ENCODE results near the gene UBA7.

The UBA7 gene

DNA sequence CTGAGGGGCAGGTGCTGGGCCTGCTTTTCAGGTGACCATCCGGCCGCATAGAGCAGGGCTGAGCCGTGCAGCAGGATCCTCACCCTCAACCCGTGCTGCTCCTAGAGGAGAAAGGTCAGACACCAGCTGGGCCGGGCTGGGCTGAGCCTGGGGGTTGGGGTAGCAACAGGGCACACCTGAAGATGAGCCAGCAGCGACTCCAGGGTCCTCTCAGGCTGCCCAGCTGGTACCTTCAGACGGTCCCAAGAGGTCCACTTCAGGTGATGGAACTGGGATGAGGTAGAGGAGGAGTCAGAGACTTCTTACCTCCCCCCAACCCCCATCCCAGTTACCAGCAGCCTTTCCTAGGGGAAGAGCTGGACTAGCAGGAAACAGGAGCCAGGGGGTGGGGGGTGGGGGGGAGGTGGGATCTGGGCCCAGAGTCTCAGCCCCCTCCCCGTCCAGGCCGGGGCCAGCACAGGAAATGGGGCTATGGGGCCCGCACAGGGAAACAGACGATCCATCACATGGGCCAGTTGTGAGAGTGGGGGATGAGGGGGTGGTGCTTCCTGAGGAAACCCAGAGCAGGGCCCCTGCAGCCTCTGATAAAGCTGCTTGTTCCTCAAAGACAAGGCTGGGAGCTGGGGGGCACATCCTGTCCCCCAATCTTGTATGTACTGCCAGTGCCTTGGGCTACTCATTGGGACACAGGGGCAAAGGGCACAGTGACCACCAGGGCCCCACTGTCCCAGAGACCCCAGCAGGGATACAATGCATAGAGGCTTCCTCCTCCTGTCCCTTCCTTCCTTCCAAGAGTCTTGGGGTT, 7.7 kb downstream of the UBA7 start:
- no peak for DNase-seq (ENCODE audit: low spot score)

GRCh38 chr3:49805367-49805782, 8.4 kb downstream of the UBA7 start:
- DNase-seq (ENCODE audit: low spot score), result no peak

DNA sequence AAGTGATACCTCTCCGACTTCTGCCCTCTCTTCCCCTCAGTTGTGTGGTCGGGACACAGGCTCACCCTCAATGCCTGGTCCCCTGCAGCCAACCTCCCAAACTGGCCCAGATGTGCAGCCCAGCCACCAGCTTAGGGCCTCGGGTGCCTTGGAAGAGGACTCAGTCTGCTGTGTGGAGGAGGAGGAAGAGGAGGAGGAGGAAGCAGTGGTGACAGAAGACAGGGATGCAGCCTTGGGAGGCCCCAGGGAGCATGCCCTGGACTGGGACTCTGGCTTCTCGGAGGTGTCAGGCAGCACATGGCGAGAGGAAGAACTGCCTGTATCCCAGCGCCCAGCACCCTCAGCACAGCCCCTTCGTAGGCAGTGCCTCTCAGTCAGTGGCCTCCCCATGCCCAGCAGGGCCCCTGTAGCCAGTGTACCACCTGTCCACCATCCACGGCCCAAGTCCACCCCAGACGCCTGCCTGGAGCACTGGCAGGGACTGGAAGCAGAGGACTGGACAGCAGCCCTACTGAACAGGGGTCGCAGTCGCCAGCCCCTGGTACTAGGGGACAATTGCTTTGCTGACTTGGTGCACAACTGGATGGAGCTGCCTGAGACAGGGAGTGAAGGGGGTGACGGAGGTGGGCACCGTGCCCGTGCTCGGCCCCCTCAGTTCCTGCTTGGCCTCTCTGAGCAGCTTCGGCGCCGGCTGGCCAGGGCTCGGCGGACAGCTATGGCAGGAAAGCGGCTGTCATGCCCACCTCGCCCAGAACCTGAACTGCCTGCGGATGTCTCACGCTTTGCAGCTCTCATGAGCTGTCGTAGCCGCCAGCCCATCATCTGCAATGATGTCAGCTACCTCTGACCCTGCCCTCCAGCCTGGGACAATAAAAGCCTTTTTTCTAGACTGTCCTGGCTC, 9.4 kb downstream of the UBA7 start:
- no peak for DNase-seq (ENCODE audit: low spot score)

GRCh38 chr3:49803465-49804140, 10.2 kb downstream of the UBA7 start:
- peak; percentile 31 for DNase-seq (ENCODE audit: low spot score)

DNA sequence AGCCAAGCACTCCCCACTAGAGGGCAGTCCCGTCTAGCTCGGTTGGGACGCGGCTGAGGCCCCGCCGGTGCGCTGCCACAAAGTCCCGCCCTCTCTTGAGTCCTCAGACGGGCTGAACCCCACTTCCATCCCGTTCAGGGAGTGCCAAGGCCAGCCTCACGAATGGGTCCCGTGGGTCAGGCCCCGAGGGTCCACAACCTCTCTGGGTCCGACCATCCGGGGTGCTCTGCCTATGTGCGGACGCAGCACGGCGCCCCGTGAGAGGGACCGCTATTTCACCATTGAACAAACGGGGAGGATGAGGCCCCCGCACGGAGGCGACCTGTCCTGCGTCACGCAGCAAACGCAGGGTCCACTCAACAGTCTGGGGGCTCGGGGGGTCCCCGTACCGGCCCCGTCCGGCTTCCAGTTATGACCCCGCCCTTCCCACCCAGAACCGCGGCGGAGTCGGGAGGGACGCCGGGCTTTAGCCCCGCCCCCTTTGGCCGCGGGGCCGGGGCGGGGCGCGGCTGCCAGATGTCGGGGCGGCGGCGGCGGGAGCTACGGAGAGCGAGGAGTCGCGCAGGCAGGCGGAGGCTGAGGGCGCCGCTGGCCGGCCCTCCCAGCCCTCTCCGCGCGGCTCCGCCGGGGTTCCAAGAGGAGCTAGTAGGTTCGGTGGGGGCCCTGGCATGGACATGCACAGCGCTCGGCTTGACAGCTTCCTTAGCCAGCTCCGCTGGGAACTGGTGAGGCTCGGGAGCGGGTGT, 10.9 kb downstream of the UBA7 start, which contains the start of gene INKA1:
Gene INKA1, plus strand, starts transcription at position 543 of the 746 bp plus-strand sequence. Its CDS starts 132 bp downstream, at position 675.
- peak; percentile 84 for DNase-seq (ENCODE audit: low spot score)

- DNase-seq (ENCODE audit: low spot score), result no peak
Measured at GRCh38 chr3:49801160-49801559, 12.6 kb downstream of the UBA7 start.

DNA sequence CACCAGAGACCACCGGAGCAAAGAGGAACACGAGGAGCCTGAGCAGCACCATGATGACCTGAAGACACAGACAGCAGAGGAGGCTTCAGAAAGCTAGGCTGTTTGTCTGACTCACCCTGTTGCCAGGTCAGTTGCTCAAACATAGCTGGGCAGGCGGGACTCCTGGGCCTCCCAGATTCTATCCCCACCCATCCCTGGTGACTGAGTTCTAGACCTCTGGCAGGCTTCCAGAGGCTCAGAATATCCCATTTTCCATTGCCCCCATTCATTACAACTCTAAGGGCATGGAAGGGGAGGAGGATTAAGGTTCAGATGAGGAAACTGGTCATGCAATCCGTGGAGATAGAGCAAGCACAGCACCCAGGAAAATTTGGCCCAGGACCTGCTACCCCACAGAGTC, 14.0 kb downstream of the UBA7 start, which contains the start of gene CDHR4:
Gene CDHR4, minus strand, starts transcription at position 113 of the 400 bp plus-strand sequence. Its CDS starts 61 bp downstream, at position 52.
- peak; percentile 33 for DNase-seq (ENCODE audit: low spot score)

- no peak for DNase-seq (ENCODE audit: low spot score)
Measured at GRCh38 chr3:49799105-49799504, 14.6 kb downstream of the UBA7 start.

GRCh38 chr3:49794926-49795905, 18.5 kb downstream of the UBA7 start:
- DNase-seq (ENCODE audit: low spot score), result no peak

DNA sequence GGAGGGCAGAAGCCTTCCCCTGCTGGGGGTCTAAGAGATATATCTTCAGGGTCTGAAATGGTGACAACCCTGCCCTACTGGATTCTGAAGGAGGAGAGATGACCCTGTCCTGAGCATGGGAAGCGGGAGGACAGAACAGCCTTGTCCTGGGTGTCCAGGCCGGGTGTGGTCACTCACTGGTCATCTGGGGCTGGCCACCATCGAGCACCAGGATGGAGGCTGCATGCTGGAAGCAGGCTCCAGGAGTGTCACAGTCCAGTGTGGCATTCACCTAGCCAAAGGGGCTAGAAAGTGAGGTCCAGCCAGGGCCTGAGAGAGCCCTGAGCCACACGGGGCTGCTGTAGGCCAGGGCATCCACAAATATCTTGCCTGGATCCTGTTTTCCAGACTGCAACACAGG, 19.3 kb downstream of the UBA7 start:
- no peak for DNase-seq (ENCODE audit: low spot score)

GRCh38 chr3:49793486-49794085, 20.2 kb downstream of the UBA7 start:
- DNase-seq (ENCODE audit: low spot score), result no peak

- no peak for DNase-seq (ENCODE audit: low spot score)
Measured at GRCh38 chr3:49792371-49793150, 21.2 kb downstream of the UBA7 start.

GRCh38 chr3:49791571-49791970, 22.2 kb downstream of the UBA7 start:
- DNase-seq (ENCODE audit: low spot score), result no peak

GRCh38 chr3:49790626-49791411, 22.9 kb downstream of the UBA7 start:
- no peak for DNase-seq (ENCODE audit: low spot score)

DNA sequence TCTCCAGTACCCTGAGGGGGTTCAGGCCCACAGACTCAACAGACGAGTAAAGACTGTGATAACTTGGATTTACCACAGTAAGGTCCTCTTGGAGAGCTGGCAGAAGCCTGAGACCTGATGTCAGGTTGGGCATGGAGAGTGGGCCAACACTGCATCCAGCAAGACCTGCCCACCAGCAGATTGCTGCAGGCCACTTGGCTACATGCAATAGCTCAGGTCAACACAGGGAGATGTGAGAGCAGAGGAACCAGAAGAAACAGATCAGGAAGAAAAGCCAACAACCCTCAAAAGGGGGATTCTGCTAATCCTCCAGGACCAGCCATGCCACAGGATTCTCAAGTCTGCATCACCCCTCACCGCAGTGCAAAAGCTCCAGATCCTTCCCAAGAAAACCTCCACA, 25.7 kb downstream of the UBA7 start:
- DNase-seq (ENCODE audit: low spot score), result no peak

- DNase-seq (ENCODE audit: low spot score), result no peak
Measured at GRCh38 chr3:49787536-49787935, 26.2 kb downstream of the UBA7 start.

- no peak for DNase-seq (ENCODE audit: low spot score)
Measured at GRCh38 chr3:49787182-49787464, 26.6 kb downstream of the UBA7 start.

All from SW480 (cell line).